HG02759 (cell line): ENCODE results near the gene R3HDM4.
"Not testable (repeated sequence)": the region's sequence is repeated elsewhere in the genome, so short reads cannot be mapped to it uniquely, and the experiment has no call there.

ENCODE experiments used
- ATAC-seq: cut with Tn5 transposase; IDR thresholded peaks from one replicate; pipeline ENCODE4 v1.9.1; 2021; ENCODE audit warnings: mild to moderate bottlenecking, moderate library complexity; ENCODE audit not compliant: unreplicated experiment

R3HDM4 gene

DNA sequence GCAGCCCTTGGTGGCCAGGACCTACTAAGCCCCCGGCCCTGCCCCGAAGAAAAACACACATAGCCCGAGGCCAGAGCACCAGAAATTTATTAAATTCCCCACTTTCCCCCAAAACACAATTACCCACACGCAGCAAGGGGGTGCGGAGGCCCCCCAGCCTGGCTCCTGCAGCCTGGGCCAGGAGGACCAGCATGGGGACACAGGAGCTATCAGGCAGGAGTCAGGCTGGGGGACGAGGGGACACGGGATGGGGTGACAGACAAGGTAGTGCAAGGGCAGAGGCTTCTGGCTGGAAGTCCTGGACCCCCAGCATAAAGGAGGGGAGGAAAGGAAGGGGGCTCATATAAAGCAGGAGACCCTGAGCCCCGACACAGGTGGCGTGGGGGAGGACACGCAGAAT is 16.6 kb downstream of the R3HDM4 start:
- no peak for ATAC-seq

DNA sequence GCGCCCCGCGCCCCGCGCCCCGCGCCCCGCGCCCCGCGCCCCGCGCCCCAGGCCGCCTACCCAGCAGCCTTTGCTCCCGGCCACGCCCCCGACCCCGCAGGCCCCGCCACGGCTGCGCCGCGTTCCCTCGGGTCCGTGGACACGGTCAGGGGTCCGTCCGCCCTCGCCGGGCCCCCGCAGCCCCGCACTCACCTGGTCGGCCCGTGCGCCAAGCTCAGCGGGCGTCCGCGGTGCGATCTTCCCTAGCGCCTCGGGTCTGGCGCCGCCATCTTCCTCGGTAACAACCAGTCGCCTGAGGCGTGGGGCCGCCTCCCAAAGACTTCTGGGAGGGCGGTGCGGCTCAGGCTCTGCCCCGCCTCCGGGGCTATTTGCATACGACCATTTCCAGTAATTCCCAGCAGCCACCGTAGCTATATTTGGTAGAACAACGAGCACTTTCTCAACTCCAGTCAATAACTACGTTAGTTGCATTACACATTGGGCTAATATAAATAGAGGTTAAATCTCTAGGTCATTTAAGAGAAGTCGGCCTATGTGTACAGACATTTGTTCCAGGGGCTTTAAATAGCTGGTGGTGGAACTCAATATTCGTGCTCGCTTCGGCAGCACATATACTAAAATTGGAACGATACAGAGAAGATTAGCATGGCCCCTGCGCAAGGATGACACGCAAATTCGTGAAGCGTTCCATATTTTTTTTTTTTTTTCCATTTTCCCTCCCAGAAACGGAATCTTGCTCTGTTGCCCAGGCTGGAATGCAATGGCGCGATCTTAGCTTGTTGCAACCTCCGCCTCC is 19.9 kb downstream of the R3HDM4 start, which contains the start of the genes MED16 and RNU6-9:
MED16 (minus strand) TSS at position 294 of the 796 bp plus-strand sequence. CDS start 2,056 bp downstream, outside the sequence.
RNU6-9 (plus strand) TSS at position 591 of the 796 bp plus-strand sequence.
- peak; percentile 85 for ATAC-seq

- no peak for ATAC-seq
Observed at GRCh38 chr19:892243-892893, 20.7 kb downstream of the R3HDM4 start.

DNA sequence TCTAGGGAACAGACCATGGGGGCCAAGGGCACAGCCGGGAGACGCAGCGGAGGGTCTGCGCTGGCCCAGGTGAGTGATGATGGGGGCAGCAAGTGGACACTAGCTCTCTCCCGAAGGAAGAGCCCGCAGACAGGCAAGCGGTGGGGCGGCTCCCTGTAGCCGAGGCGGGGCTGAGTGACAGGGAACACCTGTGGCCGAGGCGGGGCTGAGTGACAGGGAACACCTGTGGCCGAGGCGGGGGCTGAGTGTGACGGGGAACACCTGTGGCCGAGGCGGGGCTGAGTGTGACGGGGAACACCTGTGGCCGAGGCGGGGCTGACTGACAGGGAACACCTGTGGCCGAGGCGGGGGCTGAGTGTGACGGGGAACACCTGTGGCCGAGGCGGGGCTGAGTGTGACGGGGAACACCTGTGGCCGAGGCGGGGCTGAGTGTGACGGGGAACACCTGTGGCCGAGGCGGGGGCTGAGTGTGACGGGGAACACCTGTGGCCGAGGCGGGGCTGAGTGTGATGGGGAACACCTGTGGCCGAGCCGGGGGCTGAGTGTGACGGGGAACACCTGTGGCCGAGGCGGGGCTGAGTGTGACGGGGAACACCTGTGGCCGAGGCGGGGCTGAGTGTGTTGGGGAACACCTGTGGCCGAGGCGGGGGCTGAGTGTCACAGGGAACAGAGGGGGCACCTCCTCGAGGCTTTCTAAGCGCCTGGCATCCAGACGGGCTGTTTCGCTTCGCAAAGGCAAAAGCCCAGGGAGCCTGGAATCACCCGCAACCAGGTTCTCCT is 21.4 kb downstream of the R3HDM4 start:
- not testable (repeated sequence) for ATAC-seq

GRCh38 chr19:890831-891230 is 22.2 kb downstream of the R3HDM4 start:
- no peak for ATAC-seq

- no peak for ATAC-seq
Observed at GRCh38 chr19:889662-890295, 23.2 kb downstream of the R3HDM4 start.

GRCh38 chr19:888581-889385 is 24.2 kb downstream of the R3HDM4 start:
- ATAC-seq = no peak

DNA sequence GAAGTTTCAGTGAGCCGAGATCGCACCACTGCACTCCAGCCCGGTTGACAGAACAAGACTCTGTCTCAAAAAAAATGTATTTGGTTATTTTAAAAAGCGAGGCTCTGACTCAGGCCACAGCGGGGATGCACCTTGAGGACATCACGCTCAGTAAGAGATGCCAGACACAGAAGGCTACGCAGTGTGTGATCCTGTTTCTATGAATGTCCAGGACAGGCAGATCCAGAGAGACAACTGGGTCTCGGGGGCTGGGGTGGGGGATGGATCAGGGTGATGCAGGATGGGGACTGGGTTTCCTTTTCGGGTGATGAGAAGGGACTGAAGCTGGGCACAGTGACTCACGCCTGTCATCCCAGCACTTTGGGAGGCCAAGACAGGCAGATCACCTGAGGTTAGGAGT is 25.4 kb downstream of the R3HDM4 start:
- ATAC-seq = no peak

- no peak for ATAC-seq
Observed at GRCh38 chr19:887072-887471, 25.9 kb downstream of the R3HDM4 start.

- ATAC-seq = no peak
Observed at GRCh38 chr19:885536-886224, 27.3 kb downstream of the R3HDM4 start.

- no peak for ATAC-seq
Observed at GRCh38 chr19:884420-885211, 28.4 kb downstream of the R3HDM4 start.

DNA sequence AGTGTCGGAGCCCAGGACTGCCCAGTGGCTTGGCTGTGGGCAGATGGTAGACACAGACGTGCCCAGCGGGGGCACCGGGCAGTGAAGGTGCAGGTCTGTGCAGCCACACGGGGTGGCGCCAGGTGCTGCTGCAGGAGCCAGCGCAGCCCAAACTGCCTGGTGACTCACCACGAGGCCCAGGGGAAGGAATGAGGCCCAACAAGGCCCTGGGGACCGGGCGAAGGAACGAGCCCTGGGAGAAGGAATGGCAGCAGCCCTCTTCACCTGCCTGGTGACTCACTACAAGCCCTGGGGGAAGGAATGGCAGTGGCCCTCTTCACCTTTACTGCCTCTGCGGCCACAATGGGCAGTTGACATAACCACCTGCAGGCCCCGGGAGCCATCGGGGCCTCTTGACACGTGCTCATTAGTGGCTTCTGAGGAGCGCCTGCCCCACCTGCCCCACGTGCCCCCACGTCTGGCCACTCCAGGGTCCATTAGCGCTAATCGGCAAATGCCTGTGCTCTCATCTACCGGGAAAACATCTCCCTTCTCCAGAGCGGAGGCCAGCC is 29.3 kb downstream of the R3HDM4 start:
- ATAC-seq = no peak

DNA sequence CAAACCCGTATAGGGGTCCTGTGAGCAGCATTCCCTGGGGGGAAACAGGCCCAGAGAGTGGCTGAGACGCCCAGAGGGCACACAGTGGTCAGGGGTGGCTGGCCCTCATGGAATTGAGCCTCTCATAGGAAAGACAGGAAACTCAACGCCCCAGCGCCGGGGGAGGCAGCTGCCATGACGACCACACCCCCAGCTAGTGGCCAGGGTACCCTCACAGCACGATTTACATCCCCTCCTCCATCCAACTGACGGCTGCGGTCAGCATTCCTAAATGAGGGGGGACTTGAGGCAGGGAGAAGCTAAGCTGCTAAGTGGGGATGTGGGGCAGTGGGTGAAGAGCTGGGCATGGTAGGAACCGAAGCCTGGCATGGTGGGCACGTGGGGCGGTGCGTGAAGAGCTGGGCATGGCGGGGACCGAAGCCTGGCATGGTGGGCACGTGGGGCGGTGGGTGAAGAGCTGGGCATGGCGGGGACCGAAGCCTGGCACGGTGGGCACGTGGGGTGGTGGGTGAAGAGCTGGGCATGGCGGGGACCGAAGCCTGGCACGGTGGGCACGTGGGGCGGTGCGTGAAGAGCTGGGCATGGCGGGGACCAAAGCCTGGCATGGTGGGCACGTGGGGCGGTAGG is 30.0 kb downstream of the R3HDM4 start:
- no peak for ATAC-seq

DNA sequence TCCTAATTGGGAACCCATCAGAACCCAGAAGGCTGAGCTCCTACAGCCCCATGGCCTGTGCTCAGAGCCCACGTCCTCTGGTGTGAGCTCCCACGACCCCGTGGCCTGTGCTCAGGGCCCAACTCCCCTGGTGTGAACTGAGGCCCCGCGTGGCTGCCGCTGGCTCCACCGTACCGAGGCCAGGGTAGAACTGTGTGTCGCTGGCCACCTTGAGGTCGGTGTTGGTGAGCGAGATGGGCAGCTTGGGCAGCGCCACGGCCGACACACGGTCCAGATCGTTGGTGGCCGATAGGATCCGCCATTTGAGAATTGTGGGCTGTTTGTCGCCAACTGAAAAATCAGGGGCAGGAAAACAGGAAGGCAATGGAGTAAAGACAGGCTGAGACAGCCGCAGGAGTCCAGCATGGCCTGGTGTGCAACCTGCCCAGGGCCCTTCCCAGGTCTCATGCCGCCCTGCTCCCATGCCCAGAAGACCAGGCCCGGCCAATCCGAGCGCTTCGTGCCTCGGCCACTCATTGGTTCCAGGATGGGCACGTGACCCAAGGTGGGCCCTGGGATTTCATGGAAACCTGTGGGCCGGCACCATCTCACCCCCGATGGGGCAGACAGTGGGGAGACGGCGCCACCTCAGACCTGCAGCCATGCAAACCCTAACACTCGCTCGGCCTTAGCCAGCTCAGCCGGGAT is 31.5 kb downstream of the R3HDM4 start:
- ATAC-seq = no peak

DNA sequence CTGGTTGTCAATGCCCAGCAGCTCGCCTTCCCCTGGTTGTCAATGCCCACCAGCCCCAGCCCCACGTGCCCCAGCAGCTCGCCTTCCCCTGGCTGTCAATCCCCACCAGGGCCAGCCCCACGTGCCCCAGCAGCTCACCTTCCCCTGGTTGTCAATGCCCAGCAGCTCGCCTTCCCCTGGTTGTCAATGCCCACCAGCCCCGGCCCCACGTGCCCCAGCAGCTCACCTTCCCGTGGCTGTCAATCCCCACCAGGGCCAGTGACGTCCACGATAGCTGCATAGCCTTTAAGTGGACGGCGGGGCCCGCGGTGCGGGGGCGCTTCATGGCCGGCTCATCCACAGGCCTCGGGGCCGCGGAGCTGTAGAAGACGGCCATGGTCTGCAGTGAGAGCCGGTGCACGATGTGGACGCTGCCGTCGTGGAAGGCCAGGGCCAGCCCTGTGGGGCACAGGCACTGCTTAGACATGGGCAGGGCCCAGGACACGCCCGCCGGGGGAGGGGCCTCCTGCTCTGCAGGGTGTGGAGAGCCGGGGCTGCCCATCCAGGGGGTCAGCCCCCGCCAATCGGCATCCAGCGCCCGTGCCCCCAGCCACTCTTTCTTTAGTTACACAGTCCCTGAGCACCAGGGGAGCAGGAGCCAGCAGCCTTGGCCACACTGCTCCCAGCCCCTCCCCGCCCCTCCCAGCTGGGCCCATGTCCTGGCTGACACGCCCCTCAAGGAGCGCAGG is 33.1 kb downstream of the R3HDM4 start:
- ATAC-seq = no peak

DNA sequence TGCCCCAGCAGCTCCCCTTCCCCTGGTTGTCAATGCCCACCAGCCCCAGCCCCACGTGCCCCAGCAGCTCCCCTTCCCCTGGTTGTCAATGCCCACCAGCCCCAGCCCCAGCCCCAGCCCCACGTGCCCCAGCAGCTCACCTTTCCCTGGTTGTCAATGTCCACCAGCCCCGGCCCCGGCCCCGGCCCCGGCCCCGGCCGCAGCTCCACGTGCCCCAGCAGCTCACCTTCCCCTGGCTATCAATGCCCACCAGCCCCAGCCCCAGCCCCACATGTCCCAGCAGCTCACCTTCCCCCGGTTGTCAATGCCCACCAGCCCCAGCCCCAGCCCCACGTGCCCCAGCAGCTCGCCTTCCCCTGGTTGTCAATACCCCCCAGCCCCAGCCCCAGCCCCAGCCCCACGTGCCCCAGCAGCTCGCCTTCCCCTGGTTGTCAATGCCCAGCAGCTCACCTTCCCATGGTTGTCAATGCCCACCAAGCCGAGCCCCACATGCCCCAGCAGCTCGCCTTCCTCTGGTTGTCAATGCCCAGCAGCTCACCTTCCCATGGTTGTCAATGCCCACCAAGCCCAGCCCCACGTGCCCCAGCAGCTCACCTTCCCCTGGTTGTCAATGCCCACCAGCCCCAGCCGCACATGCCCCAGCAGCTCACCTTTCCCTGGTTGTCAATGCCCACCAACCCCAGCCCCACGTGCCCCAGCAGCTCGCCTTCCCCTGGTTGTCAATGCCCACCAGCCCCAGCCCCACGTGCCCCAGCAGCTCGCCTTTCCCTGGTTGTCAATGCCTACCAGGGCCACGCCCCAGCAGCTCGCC is 34.1 kb downstream of the R3HDM4 start:
- ATAC-seq = not testable (repeated sequence)
